Coronary artery (tissue), 2 donors: ENCODE data around the gene PLD4.

Source experiments
- DNase-seq: peaks from one replicate; pipeline ENCODE4 v3.0.0-alpha.2; 2017; ENCODE audit warnings: low spot score
- H3K27ac ChIP-seq, 2 donors: fragments of 200-600 bp; sonication (generic); one replicate each; pipeline ENCODE4 v1.5.1; 2016 to 2019
- H3K4me3 ChIP-seq: fragments of 200-600 bp; sonication (generic); 2 replicates; pipeline ENCODE4 v1.5.1; 2016; ENCODE audit warnings: mild to moderate bottlenecking, moderate library complexity
- CTCF ChIP-seq: fragments of 200-600 bp; sonication (generic); IDR thresholded peaks from one replicate; pipeline ENCODE4 v1.5.1; 2019; ENCODE audit warnings: antibody characterized with exemption

PLD4 gene

GRCh38 chr14:104956290-104956890 lies 31.7 kb downstream of the PLD4 start:
- no peak overlapping the region for H3K4me3 ChIP-seq
- DNase-seq: no peak
- H3K27ac ChIP-seq: no peak overlapping the region
- TF ChIP-seq CTCF: no peak

GRCh38 chr14:104957146-104958113 lies 32.8 kb downstream of the PLD4 start:
- Histone ChIP-seq H3K27ac (no peak overlapping the region), H3K4me3 (no peak overlapping the region)
- TF ChIP-seq CTCF: no peak
- DNase-seq: no peak

- H3K27ac ChIP-seq: no peak overlapping the region
- no peak for DNase-seq
- no peak overlapping the region for H3K4me3 ChIP-seq
- TF ChIP-seq CTCF: no peak
Observed at GRCh38 chr14:104964546-104964945, 39.9 kb downstream of the PLD4 start.

- DNase-seq: no peak
- peak overlapping the region in 1 of 2 donors; percentile 97 for H3K27ac ChIP-seq
- H3K4me3 ChIP-seq: no peak overlapping the region
- no peak for TF ChIP-seq CTCF
Observed at GRCh38 chr14:104965561-104966231, 41.0 kb downstream of the PLD4 start.

GRCh38 chr14:104966261-104966865 lies 41.7 kb downstream of the PLD4 start:
- DNase-seq: no peak
- no peak for TF ChIP-seq CTCF
- Histone ChIP-seq H3K4me3 (no peak overlapping the region), H3K27ac (peak overlapping the region; percentile 71 to 97)

GRCh38 chr14:104966981-104967385 lies 42.3 kb downstream of the PLD4 start:
- TF ChIP-seq CTCF: no peak
- DNase-seq: no peak
- Histone ChIP-seq H3K4me3 (peak overlapping the region; percentile 68), H3K27ac (peak overlapping the region; percentile 71 to 97)
